OCI-LY7 (cell line): Measurements from ENCODE around the gene SEC24D. TPM values are rescaled to one million over a fixed set of nuclear protein-coding genes. Genes with fewer than 3 reads are reported as not detected.

ENCODE experiments used
- BruUV-seq: library from RNA; stranded (reverse); fragments of 400-500 nt; replicated peaks from 2 replicates; lab custom pipeline; 2021; lab: Mats Ljungman, UMichigan
- CTCF ChIA-PET: fragments of 300-600 bp; sonication (Branson Sonifier 250); formaldehyde crosslinking; loops from one replicate; lab custom pipeline; 2022; ENCODE audit warnings: antibody characterized with exemption; ENCODE audit not compliant: unreplicated experiment; lab: Charles Lee
- POLR2A ChIA-PET: fragments of 300-600 bp; sonication (Branson Sonifier 250); formaldehyde crosslinking; loops from one replicate; lab custom pipeline; 2022; ENCODE audit warnings: antibody characterized with exemption; lab: Charles Lee
- DNase-seq: peaks from one replicate; pipeline ENCODE4 v3.0.0-alpha.2; 2015; ENCODE audit warnings: low spot score
- H2AFZ ChIP-seq: fragments of 200-600 bp; sonication (generic), shearing (Covaris generic); 2 replicates; pipeline ENCODE4 v1.6.1; 2014; ENCODE audit warnings: mild to moderate bottlenecking, antibody characterized with exemption, low read length, moderate library complexity
- H3K27ac ChIP-seq: fragments of 200-600 bp; sonication (generic); 2 replicates; pipeline ENCODE4 v1.5.1; 2014; ENCODE audit warnings: mixed run types, low read depth, mild to moderate bottlenecking, moderate library complexity, low read length, inconsistent platforms; ENCODE audit not compliant: poor library complexity, severe bottlenecking
- H3K36me3 ChIP-seq: fragments of 200-600 bp; sonication (generic); 2 replicates; pipeline ENCODE4 v1.6.1; 2014; ENCODE audit warnings: mild to moderate bottlenecking, antibody characterized with exemption, low read length, moderate library complexity, mixed read lengths; ENCODE audit not compliant: insufficient read depth
- H3K4me1 ChIP-seq: fragments of 200-600 bp; sonication (generic); 2 replicates; pipeline ENCODE4 v1.5.1; 2014; ENCODE audit warnings: mild to moderate bottlenecking, low read length; ENCODE audit not compliant: insufficient read depth, poor library complexity, severe bottlenecking
- H3K4me2 ChIP-seq: fragments of 200-600 bp; sonication (generic); 2 replicates; pipeline ENCODE4 v1.6.1; 2014; ENCODE audit warnings: mild to moderate bottlenecking, low read length
- H3K4me3 ChIP-seq: fragments of 200-600 bp; sonication (generic); 2 replicates; pipeline ENCODE4 v1.5.1; 2014; ENCODE audit warnings: mild to moderate bottlenecking, low read depth, low read length; ENCODE audit not compliant: poor library complexity, severe bottlenecking
- H3K79me2 ChIP-seq: fragments of 200-600 bp; sonication (generic); 2 replicates; pipeline ENCODE4 v1.6.1; 2016; ENCODE audit warnings: low read depth, mild to moderate bottlenecking, low read length, moderate library complexity, mixed read lengths; ENCODE audit not compliant: insufficient read depth
- H3K9me2 ChIP-seq: fragments of 200-600 bp; sonication (generic); 2 replicates; pipeline ENCODE4 v1.6.1; 2016; ENCODE audit warnings: mild to moderate bottlenecking, low read length, mixed read lengths; ENCODE audit not compliant: insufficient read depth
- H3K9me3 ChIP-seq: fragments of 200-600 bp; sonication (generic); 2 replicates; pipeline ENCODE4 v1.6.1; 2014; ENCODE audit warnings: mild to moderate bottlenecking, mixed run types, low read length, mixed read lengths
- H4K20me1 ChIP-seq: fragments of 200-600 bp; sonication (generic); 2 replicates; pipeline ENCODE4 v1.6.1; 2014; ENCODE audit warnings: mild to moderate bottlenecking, antibody characterized with exemption, low read length, moderate library complexity, mixed read lengths; ENCODE audit not compliant: insufficient read depth
- EZH2phosphoT487 ChIP-seq: fragments of 200-600 bp; sonication (generic); IDR thresholded peaks from 2 replicates; pipeline ENCODE4 v1.6.1; 2018; ENCODE audit warnings: low read depth, borderline replicate concordance, mild to moderate bottlenecking, mixed run types, antibody characterized with exemption, low read length, moderate library complexity, mixed read lengths
- intact Hi-C: fragments of 100-400 bp; cut with micrococcal nuclease; formaldehyde crosslinking; loops from one replicate; pipeline ENCODE4 v1.10.0; 2022; ENCODE audit not compliant: unreplicated experiment
- total RNA-seq, 2 experiments: library from RNA; depleted of rRNA in 1 of 2; stranded (reverse); fragments of >200 nt in 1 of 2; shearing (Covaris generic) in 1 of 2; gene quantifications; 2 replicates each; pipeline ENCODE4 v1.2.3, GENCODE V29; 2014 to 2022
- TF ChIP-seq, protein P1 (sequence below): fragments of 200-600 bp; sonication (generic); conservative IDR thresholded peaks from 2 replicates; pipeline ENCODE4 v1.5.1; 2014; ENCODE audit warnings: mild to moderate bottlenecking, antibody characterized with exemption, low read length, moderate library complexity, mixed read lengths

SEC24D gene
- total RNA-seq, 2 experiments from 2014 or later: 15.1 to 56.1 TPM

DNA sequence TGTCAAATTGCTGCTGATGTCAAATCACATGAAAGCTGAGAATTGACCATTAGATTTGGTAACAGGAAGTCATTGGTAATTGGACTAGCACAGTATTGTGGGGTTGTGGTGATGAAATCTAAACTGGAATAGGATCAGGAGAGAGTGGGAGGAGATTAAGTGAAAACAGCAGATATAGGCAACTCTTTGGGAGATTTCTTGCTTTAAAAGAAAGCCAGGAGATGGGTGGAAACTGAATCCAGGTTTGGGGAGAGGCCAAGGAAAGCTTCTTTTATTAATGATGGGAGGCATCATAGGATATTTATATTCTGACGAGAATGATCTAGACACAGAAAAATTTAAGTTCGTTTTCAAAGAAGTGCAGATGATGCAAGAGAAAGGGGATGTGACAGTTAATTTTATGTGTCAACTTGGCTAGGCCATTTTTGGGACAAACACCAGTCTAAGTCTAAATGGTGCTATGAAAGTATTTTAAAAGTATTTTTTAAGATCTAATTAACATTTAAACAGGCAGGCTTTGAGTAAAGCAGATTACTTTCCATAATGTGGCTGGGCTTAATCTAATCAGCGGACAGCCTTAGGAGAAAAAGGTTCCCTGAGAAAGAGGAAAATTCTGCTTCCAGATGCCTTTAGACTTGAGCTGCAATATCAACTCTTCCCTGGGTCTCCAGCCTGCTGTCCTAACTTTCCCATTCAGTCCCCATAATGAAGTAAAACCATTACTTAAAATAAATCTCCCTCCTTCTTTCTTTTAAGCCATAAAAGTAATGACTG lies 24.7 kb downstream of the SEC24D start:
- Histone ChIP-seq H3K36me3 (peaks cover 86% of the 10 kb centered on the region), H3K9me2 (no peaks in the 10 kb centered on the region), H3K27ac (no peak overlapping the region), H3K79me2 (no peaks in the 10 kb centered on the region), H3K4me2 (no peak overlapping the region), H4K20me1 (no peaks in the 10 kb centered on the region), H3K4me1 (no peaks in the 10 kb centered on the region), H3K9me3 (no peaks in the 10 kb centered on the region), H3K4me3 (no peak overlapping the region), H2AFZ (no peak overlapping the region)
- BruUV-seq: no TSS peak
- TF ChIP-seq, protein P1, sequence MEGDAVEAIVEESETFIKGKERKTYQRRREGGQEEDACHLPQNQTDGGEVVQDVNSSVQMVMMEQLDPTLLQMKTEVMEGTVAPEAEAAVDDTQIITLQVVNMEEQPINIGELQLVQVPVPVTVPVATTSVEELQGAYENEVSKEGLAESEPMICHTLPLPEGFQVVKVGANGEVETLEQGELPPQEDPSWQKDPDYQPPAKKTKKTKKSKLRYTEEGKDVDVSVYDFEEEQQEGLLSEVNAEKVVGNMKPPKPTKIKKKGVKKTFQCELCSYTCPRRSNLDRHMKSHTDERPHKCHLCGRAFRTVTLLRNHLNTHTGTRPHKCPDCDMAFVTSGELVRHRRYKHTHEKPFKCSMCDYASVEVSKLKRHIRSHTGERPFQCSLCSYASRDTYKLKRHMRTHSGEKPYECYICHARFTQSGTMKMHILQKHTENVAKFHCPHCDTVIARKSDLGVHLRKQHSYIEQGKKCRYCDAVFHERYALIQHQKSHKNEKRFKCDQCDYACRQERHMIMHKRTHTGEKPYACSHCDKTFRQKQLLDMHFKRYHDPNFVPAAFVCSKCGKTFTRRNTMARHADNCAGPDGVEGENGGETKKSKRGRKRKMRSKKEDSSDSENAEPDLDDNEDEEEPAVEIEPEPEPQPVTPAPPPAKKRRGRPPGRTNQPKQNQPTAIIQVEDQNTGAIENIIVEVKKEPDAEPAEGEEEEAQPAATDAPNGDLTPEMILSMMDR: no peak
- TF ChIP-seq EZH2phosphoT487: no peak
- intact Hi-C loops: no loop called here
- POLR2A ChIA-PET: no interaction called here
- CTCF ChIA-PET: interaction anchor here (0.6 kb wide), 1 partner anchor 73 kb away, joined by 3 read pairs; no protein-coding TSS in a partner anchor
- no peak for DNase-seq

DNA sequence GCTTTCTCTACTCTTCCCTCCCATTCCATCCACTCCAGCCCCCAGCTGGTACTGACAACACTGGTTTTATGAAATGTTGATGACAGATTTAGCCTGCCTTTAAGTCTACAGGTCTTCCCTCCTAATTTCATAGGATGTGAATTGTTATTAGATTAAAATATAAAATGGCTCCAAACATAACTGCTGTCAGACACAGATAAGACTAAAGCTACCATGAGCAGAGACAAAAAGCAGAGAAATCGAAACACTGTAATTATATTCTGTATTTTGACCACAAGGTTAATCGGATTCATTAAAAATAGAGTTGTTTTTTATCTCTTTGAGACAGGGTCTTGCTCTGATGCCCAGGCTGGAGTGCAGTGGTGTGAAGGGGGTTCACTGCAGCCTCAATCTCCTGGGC lies 28.3 kb downstream of the SEC24D start:
- peaks cover 68% of the 10 kb centered on the region for H3K36me3 ChIP-seq
- ChIA-PET CTCF (no interaction called here), POLR2A (no interaction called here)
- TF ChIP-seq, protein P1: no peak
- no peak for TF ChIP-seq EZH2phosphoT487
- H3K4me1 ChIP-seq: no peaks in the 10 kb centered on the region
- no peaks in the 10 kb centered on the region for H3K79me2 ChIP-seq
- no peaks in the 10 kb centered on the region for H3K9me3 ChIP-seq
- no peaks in the 10 kb centered on the region for H3K9me2 ChIP-seq
- BruUV-seq: no TSS peak
- intact Hi-C loops: no loop called here
- no peak overlapping the region for H3K4me3 ChIP-seq
- no peaks in the 10 kb centered on the region for H4K20me1 ChIP-seq
- no peak overlapping the region for H2AFZ ChIP-seq
- DNase-seq: no peak
- no peak overlapping the region for H3K4me2 ChIP-seq
- H3K27ac ChIP-seq: no peak overlapping the region

DNA sequence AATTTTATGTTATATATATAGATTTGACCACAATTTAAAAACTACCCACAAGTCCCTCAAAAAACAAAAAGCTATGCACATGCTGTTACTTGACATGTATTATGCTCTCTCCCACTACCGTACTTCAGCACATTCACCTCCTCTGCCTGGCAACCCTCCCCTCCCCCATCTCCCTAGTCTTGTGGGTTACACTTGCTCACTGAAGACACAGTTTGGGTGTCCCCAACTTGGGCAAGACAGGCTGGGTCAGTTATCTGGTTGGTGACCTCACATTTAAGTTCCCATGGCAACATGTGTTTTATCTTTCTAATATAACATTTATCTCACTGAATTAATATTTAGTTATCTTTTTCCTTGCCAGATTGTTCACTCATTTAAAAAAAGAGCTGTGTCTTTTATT lies 32.7 kb downstream of the SEC24D start:
- peaks cover 62% of the 10 kb centered on the region for H3K36me3 ChIP-seq
- H3K4me3 ChIP-seq: no peak overlapping the region
- no peaks in the 10 kb centered on the region for H3K4me1 ChIP-seq
- no peaks in the 10 kb centered on the region for H3K9me3 ChIP-seq
- CTCF ChIA-PET: no interaction called here
- no peak for TF ChIP-seq EZH2phosphoT487
- TF ChIP-seq, protein P1: no peak
- BruUV-seq: no TSS peak
- H3K9me2 ChIP-seq: no peaks in the 10 kb centered on the region
- no peak overlapping the region for H3K27ac ChIP-seq
- intact Hi-C loops: no loop called here
- POLR2A ChIA-PET: interaction anchor here (0.9 to 1.1 kb wide), 4 partner anchors 13 to 88 kb away, joined by 3 read pairs; no protein-coding TSS in a partner anchor
- no peak overlapping the region for H2AFZ ChIP-seq
- no peak overlapping the region for H3K4me2 ChIP-seq
- H3K79me2 ChIP-seq: no peaks in the 10 kb centered on the region
- no peak for DNase-seq
- H4K20me1 ChIP-seq: no peaks in the 10 kb centered on the region
